Vagina (tissue), 2 donors: Measurements from ENCODE around the gene ANXA2.
"Not testable (repeated sequence)": the region's sequence is repeated elsewhere in the genome, so short reads cannot be mapped to it uniquely, and the experiment has no call there.

Experiments used
- POLR2AphosphoS5 ChIP-seq, 2 donors: sonication (generic); formaldehyde crosslinking; IDR thresholded peaks; one replicate each; pipeline ENCODE4 v1.9.0; 2017; ENCODE audit warnings: antibody characterized with exemption in 2 of 2, mild to moderate bottlenecking in 2 of 2, low read depth in 1 of 2; ENCODE audit not compliant: insufficient read depth in 1 of 2
- TF ChIP-seq, protein P1 (sequence below), 3 experiments: fragments of 450-650 bp in 2 of 3; fragments of 200-600 bp in 1 of 3; sonication (generic) in 1 of 3; IDR thresholded peaks; one replicate each; pipeline ENCODE4 v1.5.1; 2017 to 2019; ENCODE audit warnings: antibody characterized with exemption in 3 of 3, mild to moderate bottlenecking in 2 of 3, moderate library complexity in 2 of 3

DNA sequence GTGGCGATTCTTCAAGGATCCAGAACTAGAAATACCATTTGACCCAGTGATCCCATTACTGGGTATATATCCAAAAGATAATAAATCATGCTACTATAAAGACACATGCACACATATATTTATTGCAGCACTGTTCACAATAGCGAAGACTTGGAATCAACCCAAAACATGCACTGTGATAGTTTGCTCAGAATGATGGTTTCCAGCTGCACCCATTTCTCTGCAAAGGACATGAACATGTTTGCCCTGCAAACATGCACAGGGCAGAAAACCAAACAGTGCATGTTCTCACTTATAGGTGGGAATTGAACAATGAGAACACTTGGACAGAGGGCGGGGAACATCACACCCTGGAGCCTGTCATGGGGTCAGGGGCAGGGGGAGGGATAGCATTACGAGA, 62.5 kb downstream of the ANXA2 start:
- TF ChIP-seq, protein P1, sequence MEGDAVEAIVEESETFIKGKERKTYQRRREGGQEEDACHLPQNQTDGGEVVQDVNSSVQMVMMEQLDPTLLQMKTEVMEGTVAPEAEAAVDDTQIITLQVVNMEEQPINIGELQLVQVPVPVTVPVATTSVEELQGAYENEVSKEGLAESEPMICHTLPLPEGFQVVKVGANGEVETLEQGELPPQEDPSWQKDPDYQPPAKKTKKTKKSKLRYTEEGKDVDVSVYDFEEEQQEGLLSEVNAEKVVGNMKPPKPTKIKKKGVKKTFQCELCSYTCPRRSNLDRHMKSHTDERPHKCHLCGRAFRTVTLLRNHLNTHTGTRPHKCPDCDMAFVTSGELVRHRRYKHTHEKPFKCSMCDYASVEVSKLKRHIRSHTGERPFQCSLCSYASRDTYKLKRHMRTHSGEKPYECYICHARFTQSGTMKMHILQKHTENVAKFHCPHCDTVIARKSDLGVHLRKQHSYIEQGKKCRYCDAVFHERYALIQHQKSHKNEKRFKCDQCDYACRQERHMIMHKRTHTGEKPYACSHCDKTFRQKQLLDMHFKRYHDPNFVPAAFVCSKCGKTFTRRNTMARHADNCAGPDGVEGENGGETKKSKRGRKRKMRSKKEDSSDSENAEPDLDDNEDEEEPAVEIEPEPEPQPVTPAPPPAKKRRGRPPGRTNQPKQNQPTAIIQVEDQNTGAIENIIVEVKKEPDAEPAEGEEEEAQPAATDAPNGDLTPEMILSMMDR (IDR thresholded peaks at IDR 0.05): not testable (repeated sequence)
- TF ChIP-seq POLR2AphosphoS5 (IDR thresholded peaks at IDR 0.05; ENCODE audit: insufficient read depth in 1 of 2, low read depth in 1 of 2): not testable (repeated sequence)
